Measurements from ENCODE around the gene SOX15. TPM values are rescaled to one million over a fixed set of nuclear protein-coding genes. Genes with fewer than 3 reads are reported as not detected.

Gene SOX15
- total and polyA plus RNA-seq, 2 of the 13 experiments (the other 11 are each of a cell fraction or from before 2014, with no cell fraction given): 0.07 to 0.18 TPM

GRCh38 chr17:7579001-7579833 lies 10.7 kb downstream of the SOX15 start, which contains the start of gene CD68 (continued):
- TF ChIP-seq TMF1 (CRISPR knock-in tag; IDR thresholded peaks at IDR 0.05; ENCODE audit: low read depth): no peak
- no peak for TF ChIP-seq ZFP62 (CRISPR knock-in tag; IDR thresholded peaks at IDR 0.05)
- TF ChIP-seq NPAS2 (CRISPR knock-in tag; IDR thresholded peaks at IDR 0.05; ENCODE audit: borderline replicate concordance): no peak
- no peak for TF ChIP-seq PRPF4 (IDR thresholded peaks at IDR 0.05; ENCODE audit: low read depth, low read length, poor library complexity, severe bottlenecking)
- no peak; the same call in 1 of the 2 replicates for TF ChIP-seq HOXA5 (CRISPR knock-in tag; IDR thresholded peaks at IDR 0.05)
- TF ChIP-seq ZBTB20 (CRISPR knock-in tag; IDR thresholded peaks at IDR 0.05; ENCODE audit: borderline replicate concordance, low read depth): peak; percentile 62
- TF ChIP-seq ELF3 (CRISPR knock-in tag; IDR thresholded peaks at IDR 0.05): peak; percentile 96
- TF ChIP-seq ZNF230 (CRISPR knock-in tag; IDR thresholded peaks at IDR 0.05): no peak
- TF ChIP-seq FOXA3 (CRISPR knock-in tag; IDR thresholded peaks at IDR 0.05): peak; percentile 78
- TF ChIP-seq ZNF276 (CRISPR knock-in tag; IDR thresholded peaks at IDR 0.05; ENCODE audit: low read depth): no peak
- TF ChIP-seq PHF20 (CRISPR knock-in tag; IDR thresholded peaks at IDR 0.05): peak; percentile 63
- peak; percentile 65; the same call in 1 of the 2 replicates for TF ChIP-seq ZNF264 (CRISPR knock-in tag; IDR thresholded peaks at IDR 0.05)
- peak; percentile 100 for TF ChIP-seq POLR2AphosphoS2 (IDR thresholded peaks at IDR 0.05; ENCODE audit: low read depth, low read length)
- peak; percentile 99 for TF ChIP-seq ZNF318 (CRISPR knock-in tag; IDR thresholded peaks at IDR 0.05)
- TF ChIP-seq THAP9 (CRISPR knock-in tag; IDR thresholded peaks at IDR 0.05; ENCODE audit: borderline replicate concordance): peak; percentile 11; the same call in 1 of the 2 replicates
- peak; percentile 94 for TF ChIP-seq SSRP1 (CRISPR knock-in tag; IDR thresholded peaks at IDR 0.05)
- no peak; the same call in 1 of the 2 replicates for TF ChIP-seq ZNF326 (CRISPR knock-in tag; IDR thresholded peaks at IDR 0.05; ENCODE audit: borderline replicate concordance)

Data from HepG2 (cell line).